SK-N-SH (cell line): ENCODE measurements around the gene FGD6.

ENCODE experiments used
- CTCF ChIP-seq: fragments of 200-600 bp; sonication (generic); IDR thresholded peaks from 2 replicates; pipeline ENCODE4 v1.6.1; 2017; ENCODE audit warnings: antibody characterized with exemption, mild to moderate bottlenecking, moderate library complexity
- EZH2phosphoT487 ChIP-seq: fragments of 200-600 bp; sonication (generic); IDR thresholded peaks from 2 replicates; pipeline ENCODE4 v1.6.1; 2017; ENCODE audit warnings: low read depth, mixed run types, mild to moderate bottlenecking, antibody characterized with exemption, moderate library complexity, borderline replicate concordance
- FOXM1 ChIP-seq: IDR thresholded peaks from 2 replicates; pipeline ENCODE4 v1.4.0; 2012; ENCODE audit warnings: low read depth, mild to moderate bottlenecking
- JUND ChIP-seq: IDR thresholded peaks from 2 replicates; pipeline ENCODE4 v1.4.0; 2012
- NFIC ChIP-seq: IDR thresholded peaks from 2 replicates; pipeline ENCODE4 v1.4.0; 2012; ENCODE audit warnings: borderline replicate concordance
- NRF1 ChIP-seq: IDR thresholded peaks from 2 replicates; pipeline ENCODE4 v1.6.1; 2012; ENCODE audit warnings: low read depth, mild to moderate bottlenecking, low read length
- POLR2AphosphoS5 ChIP-seq: IDR thresholded peaks from 2 replicates; pipeline ENCODE4 v1.6.1; 2012; ENCODE audit warnings: low read depth, low read length
- SIN3A ChIP-seq: IDR thresholded peaks from 2 replicates; pipeline ENCODE4 v1.6.1; 2012; ENCODE audit warnings: low read depth, mild to moderate bottlenecking, low read length, moderate library complexity, borderline replicate concordance
- SMC3 ChIP-seq: IDR thresholded peaks from 2 replicates; pipeline ENCODE4 v1.6.1; 2012; ENCODE audit warnings: low read depth, low read length, improper control_type of control experiment
- TCF12 ChIP-seq: IDR thresholded peaks from 2 replicates; pipeline ENCODE4 v1.4.0; 2012
- USF2 ChIP-seq: fragments of 150-350 bp; IDR thresholded peaks from 2 replicates; pipeline ENCODE4 v1.6.1; 2017; ENCODE audit warnings: antibody characterized with exemption, low read length, low read depth, borderline replicate concordance
- YY1 ChIP-seq: IDR thresholded peaks from 2 replicates; pipeline ENCODE4 v1.4.0; 2012; ENCODE audit warnings: low read depth, mild to moderate bottlenecking

- no peak for TF ChIP-seq NRF1
- no peak for TF ChIP-seq JUND
- TF ChIP-seq SMC3, result no peak
- TF ChIP-seq POLR2AphosphoS5, result no peak
- no peak for TF ChIP-seq CTCF
- TF ChIP-seq TCF12, result no peak
- TF ChIP-seq NFIC, result no peak
- no peak for TF ChIP-seq SIN3A
- no peak for TF ChIP-seq FOXM1
- TF ChIP-seq EZH2phosphoT487, result no peak
- no peak for TF ChIP-seq YY1
- no peak for TF ChIP-seq USF2
These were observed 157.3 kb downstream of the FGD6 start for GRCh38 chr12:95059984-95060383.
